ENCODE data around the gene PSMD1.

Gene PSMD1

GRCh38 chr2:231088754-231089153 is 32.1 kb downstream of the PSMD1 start (continued):
- TF ChIP-seq, protein P1, sequence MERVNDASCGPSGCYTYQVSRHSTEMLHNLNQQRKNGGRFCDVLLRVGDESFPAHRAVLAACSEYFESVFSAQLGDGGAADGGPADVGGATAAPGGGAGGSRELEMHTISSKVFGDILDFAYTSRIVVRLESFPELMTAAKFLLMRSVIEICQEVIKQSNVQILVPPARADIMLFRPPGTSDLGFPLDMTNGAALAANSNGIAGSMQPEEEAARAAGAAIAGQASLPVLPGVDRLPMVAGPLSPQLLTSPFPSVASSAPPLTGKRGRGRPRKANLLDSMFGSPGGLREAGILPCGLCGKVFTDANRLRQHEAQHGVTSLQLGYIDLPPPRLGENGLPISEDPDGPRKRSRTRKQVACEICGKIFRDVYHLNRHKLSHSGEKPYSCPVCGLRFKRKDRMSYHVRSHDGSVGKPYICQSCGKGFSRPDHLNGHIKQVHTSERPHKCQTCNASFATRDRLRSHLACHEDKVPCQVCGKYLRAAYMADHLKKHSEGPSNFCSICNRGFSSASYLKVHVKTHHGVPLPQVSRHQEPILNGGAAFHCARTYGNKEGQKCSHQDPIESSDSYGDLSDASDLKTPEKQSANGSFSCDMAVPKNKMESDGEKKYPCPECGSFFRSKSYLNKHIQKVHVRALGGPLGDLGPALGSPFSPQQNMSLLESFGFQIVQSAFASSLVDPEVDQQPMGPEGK (CRISPR knock-in tag; IDR thresholded peaks at IDR 0.05; ENCODE audit: borderline replicate concordance), result no peak

DNA sequence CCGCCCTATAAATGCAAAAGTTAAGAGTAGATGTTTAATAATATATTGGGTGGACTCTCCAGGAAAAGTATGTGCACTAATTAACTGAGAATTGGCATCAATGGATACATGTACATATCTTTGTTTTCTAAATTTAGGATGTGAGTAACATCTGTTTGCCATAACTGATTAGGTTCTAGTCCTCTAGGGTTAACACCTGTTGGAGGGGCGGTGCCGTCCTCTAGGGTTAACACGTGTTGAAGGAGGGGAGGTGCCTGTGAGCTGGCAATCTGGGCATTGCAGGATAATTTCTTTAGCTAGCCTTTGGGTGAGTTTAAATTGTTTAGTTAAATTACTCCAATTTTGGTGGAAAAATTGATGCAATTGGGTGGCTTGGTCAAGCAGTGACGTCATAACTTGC is 37.3 kb downstream of the PSMD1 start:
- no peak for ATAC-seq
- TF ChIP-seq RARB (CRISPR knock-in tag; IDR thresholded peaks at IDR 0.05) (no peak), ESRRG (CRISPR knock-in tag; IDR thresholded peaks at IDR 0.05) (no peak), ZNF70 (CRISPR knock-in tag; IDR thresholded peaks at IDR 0.05) (no peak), ZC3H10 (CRISPR knock-in tag; IDR thresholded peaks at IDR 0.05) (no peak), ARNTL (CRISPR knock-in tag; IDR thresholded peaks at IDR 0.05; ENCODE audit: borderline replicate concordance, low read depth) (no peak)
- TF ChIP-seq, protein P2, sequence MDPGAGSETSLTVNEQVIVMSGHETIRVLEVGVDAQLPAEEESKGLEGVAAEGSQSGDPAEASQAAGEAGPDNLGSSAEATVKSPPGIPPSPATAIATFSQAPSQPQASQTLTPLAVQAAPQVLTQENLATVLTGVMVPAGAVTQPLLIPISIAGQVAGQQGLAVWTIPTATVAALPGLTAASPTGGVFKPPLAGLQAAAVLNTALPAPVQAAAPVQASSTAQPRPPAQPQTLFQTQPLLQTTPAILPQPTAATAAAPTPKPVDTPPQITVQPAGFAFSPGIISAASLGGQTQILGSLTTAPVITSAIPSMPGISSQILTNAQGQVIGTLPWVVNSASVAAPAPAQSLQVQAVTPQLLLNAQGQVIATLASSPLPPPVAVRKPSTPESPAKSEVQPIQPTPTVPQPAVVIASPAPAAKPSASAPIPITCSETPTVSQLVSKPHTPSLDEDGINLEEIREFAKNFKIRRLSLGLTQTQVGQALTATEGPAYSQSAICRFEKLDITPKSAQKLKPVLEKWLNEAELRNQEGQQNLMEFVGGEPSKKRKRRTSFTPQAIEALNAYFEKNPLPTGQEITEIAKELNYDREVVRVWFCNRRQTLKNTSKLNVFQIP (CRISPR knock-in tag; IDR thresholded peaks at IDR 0.05; ENCODE audit: borderline replicate concordance, low read depth), result no peak
- TF ChIP-seq, protein P1 (CRISPR knock-in tag; IDR thresholded peaks at IDR 0.05; ENCODE audit: borderline replicate concordance), result no peak

- TF ChIP-seq ISL1 (CRISPR knock-in tag; IDR thresholded peaks at IDR 0.05) (no peak), ZFP3 (CRISPR knock-in tag; IDR thresholded peaks at IDR 0.05) (no peak), PPARA (CRISPR knock-in tag; IDR thresholded peaks at IDR 0.05; ENCODE audit: borderline replicate concordance) (no peak), CREB5 (CRISPR knock-in tag; IDR thresholded peaks at IDR 0.05; ENCODE audit: low read depth) (no peak), TOX (CRISPR knock-in tag; IDR thresholded peaks at IDR 0.05; ENCODE audit: borderline replicate concordance) (no peak), TCF4 (CRISPR knock-in tag; IDR thresholded peaks at IDR 0.05; ENCODE audit: borderline replicate concordance) (no peak), ZFP30 (CRISPR knock-in tag; IDR thresholded peaks at IDR 0.05) (no peak), ZNF70 (CRISPR knock-in tag; IDR thresholded peaks at IDR 0.05) (no peak)
- TF ChIP-seq, protein P1 (CRISPR knock-in tag; IDR thresholded peaks at IDR 0.05; ENCODE audit: borderline replicate concordance), result no peak
- ATAC-seq, result no peak
Measured at GRCh38 chr2:231094736-231095346, 38.2 kb downstream of the PSMD1 start.

- ATAC-seq, result no peak
- TF ChIP-seq ZNF565 (CRISPR knock-in tag; conservative IDR thresholded peaks at IDR 0.05; ENCODE audit: low read depth) (no peak), ZNF8 (CRISPR knock-in tag; IDR thresholded peaks at IDR 0.05) (no peak), TOX (CRISPR knock-in tag; IDR thresholded peaks at IDR 0.05; ENCODE audit: borderline replicate concordance) (no peak), ZNF70 (CRISPR knock-in tag; IDR thresholded peaks at IDR 0.05) (no peak), OSR1 (CRISPR knock-in tag; IDR thresholded peaks at IDR 0.05) (no peak), RARB (CRISPR knock-in tag; IDR thresholded peaks at IDR 0.05) (no peak), ZFP3 (CRISPR knock-in tag; IDR thresholded peaks at IDR 0.05) (no peak), TSHZ2 (CRISPR knock-in tag; IDR thresholded peaks at IDR 0.05) (no peak), ISL1 (CRISPR knock-in tag; IDR thresholded peaks at IDR 0.05) (no peak), ESRRG (CRISPR knock-in tag; IDR thresholded peaks at IDR 0.05) (no peak)
- TF ChIP-seq, protein P1 (CRISPR knock-in tag; IDR thresholded peaks at IDR 0.05; ENCODE audit: borderline replicate concordance), result no peak
- TF ChIP-seq, protein P3, sequence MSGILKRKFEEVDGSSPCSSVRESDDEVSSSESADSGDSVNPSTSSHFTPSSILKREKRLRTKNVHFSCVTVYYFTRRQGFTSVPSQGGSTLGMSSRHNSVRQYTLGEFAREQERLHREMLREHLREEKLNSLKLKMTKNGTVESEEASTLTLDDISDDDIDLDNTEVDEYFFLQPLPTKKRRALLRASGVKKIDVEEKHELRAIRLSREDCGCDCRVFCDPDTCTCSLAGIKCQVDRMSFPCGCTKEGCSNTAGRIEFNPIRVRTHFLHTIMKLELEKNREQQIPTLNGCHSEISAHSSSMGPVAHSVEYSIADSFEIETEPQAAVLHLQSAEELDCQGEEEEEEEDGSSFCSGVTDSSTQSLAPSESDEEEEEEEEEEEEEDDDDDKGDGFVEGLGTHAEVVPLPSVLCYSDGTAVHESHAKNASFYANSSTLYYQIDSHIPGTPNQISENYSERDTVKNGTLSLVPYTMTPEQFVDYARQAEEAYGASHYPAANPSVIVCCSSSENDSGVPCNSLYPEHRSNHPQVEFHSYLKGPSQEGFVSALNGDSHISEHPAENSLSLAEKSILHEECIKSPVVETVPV (CRISPR knock-in tag; IDR thresholded peaks at IDR 0.05), result no peak
Measured at GRCh38 chr2:231099918-231100317, 43.3 kb downstream of the PSMD1 start.
